ENCODE data around the gene DRICH1. TPM values are rescaled to one million over a fixed set of nuclear protein-coding genes. Genes with fewer than 3 reads are reported as not detected.
"Not testable (repeated sequence)": the region's sequence is repeated elsewhere in the genome, so short reads cannot be mapped to it uniquely, and the experiment has no call there.

Gene DRICH1
- total and polyA plus RNA-seq, 7 donors = 0.50 to 0.83 TPM; not detected in 5

DNA sequence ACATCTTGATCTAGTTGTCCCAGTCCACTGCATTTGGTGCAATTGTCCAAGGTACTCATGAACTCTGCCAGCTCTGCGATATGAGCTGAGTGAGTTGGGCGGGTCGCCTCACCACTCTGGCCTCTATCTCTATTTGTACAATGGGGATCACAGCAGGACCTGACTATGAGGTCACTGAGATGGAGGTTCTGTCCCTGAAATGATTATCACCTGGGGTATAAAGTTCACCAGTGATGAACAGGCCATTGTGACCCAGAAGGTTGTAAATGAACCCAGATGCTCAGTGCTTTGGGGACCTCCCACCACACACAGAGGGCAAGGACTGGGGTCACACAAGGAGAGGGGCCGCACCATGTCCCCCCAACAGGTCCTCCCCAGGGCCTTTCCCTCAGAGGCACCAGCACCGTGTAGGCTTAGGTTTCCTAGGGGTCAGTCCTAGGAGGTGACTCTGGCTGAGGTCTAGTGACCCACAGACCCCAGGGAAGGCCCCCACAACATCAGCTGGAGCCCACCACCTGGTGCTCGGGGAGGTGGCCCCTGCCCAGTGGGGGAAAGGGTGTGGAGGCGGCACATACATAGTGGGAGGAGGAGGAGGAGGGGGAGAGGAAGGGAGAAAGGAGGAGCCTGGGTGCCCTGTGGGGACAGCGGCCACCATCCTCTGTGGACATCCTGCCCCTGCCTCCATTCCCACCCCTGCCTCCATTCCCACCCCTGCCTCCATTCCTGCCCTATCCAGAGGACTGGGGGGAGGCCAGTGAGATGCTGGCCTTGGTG, 27.0 kb downstream of the DRICH1 start:
- no peaks in the 10 kb centered on the region for H3K27me3 ChIP-seq
- no peak overlapping the region for H3K4me3 ChIP-seq
- no peaks in the 10 kb centered on the region for H3K9me3 ChIP-seq
- intact Hi-C loops (cut with DNase I) = no loop called here
- H3K4me1 ChIP-seq = no peaks in the 10 kb centered on the region
- DNase-seq = no peak
- no peak for TF ChIP-seq POLR2A (IDR thresholded peaks at IDR 0.05)
- TF ChIP-seq POLR2AphosphoS5 (IDR thresholded peaks at IDR 0.05) = no peak
- TF ChIP-seq, protein P1, sequence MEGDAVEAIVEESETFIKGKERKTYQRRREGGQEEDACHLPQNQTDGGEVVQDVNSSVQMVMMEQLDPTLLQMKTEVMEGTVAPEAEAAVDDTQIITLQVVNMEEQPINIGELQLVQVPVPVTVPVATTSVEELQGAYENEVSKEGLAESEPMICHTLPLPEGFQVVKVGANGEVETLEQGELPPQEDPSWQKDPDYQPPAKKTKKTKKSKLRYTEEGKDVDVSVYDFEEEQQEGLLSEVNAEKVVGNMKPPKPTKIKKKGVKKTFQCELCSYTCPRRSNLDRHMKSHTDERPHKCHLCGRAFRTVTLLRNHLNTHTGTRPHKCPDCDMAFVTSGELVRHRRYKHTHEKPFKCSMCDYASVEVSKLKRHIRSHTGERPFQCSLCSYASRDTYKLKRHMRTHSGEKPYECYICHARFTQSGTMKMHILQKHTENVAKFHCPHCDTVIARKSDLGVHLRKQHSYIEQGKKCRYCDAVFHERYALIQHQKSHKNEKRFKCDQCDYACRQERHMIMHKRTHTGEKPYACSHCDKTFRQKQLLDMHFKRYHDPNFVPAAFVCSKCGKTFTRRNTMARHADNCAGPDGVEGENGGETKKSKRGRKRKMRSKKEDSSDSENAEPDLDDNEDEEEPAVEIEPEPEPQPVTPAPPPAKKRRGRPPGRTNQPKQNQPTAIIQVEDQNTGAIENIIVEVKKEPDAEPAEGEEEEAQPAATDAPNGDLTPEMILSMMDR (IDR thresholded peaks at IDR 0.05) = no peak
- TF ChIP-seq EP300 (IDR thresholded peaks at IDR 0.05) = no peak
- no peaks in the 10 kb centered on the region for H3K36me3 ChIP-seq
- H3K27ac ChIP-seq = no peak overlapping the region
- WGBS, 2 donors = 69 to 84% methylated on average over 8 of the region's 8 CpGs

DNA sequence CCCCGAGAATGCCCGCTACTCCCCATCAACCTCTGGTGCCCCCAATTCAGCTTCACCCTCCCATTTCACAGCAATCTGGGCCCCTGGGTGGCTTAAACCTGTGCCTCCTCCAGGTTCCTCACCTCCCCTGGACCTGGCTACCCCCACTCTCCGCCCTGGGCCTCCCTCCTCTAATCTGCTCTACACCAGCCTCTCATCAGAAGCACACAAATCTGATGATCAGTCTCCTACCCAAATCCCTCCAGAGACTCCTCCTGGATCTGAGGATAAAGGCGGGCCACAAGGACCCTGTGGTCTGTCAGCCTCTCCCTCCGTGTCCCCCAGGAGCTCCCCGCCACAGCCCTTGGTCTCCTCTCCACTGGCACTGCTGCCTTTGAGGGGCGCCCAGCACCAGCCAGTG, 28.9 kb downstream of the DRICH1 start:
- 89 to 93% methylated on average over 7 of the region's 7 CpGs for WGBS, 2 donors

GRCh38 chr22:23598805-23599518, 33.2 kb downstream of the DRICH1 start:
- intact Hi-C loops (cut with DNase I) = no loop called here
- WGBS, 2 donors = 95% methylated on average over 9 of the region's 9 CpGs
- no peak for TF ChIP-seq EP300 (IDR thresholded peaks at IDR 0.05)
- no peak for TF ChIP-seq POLR2A (IDR thresholded peaks at IDR 0.05)
- TF ChIP-seq, protein P1 (IDR thresholded peaks at IDR 0.05) = no peak
- TF ChIP-seq POLR2AphosphoS5 (IDR thresholded peaks at IDR 0.05) = no peak
- H3K36me3 ChIP-seq = no peaks in the 10 kb centered on the region
- H3K9me3 ChIP-seq = no peaks in the 10 kb centered on the region
- H3K4me1 ChIP-seq = no peaks in the 10 kb centered on the region
- no peak for DNase-seq
- no peak overlapping the region for H3K27ac ChIP-seq
- no peak overlapping the region for H3K4me3 ChIP-seq
- no peaks in the 10 kb centered on the region for H3K27me3 ChIP-seq

More for the DNA sequence above, 28.9 kb downstream of the DRICH1 start:
- Histone ChIP-seq H3K4me1 (no peaks in the 10 kb centered on the region), H3K4me3 (no peak overlapping the region), H3K36me3 (no peaks in the 10 kb centered on the region), H3K9me3 (no peaks in the 10 kb centered on the region), H3K27ac (no peak overlapping the region), H3K27me3 (no peaks in the 10 kb centered on the region)
- intact Hi-C loops (cut with DNase I) = no loop called here
- TF ChIP-seq POLR2A (IDR thresholded peaks at IDR 0.05) (no peak), EP300 (IDR thresholded peaks at IDR 0.05) (no peak), POLR2AphosphoS5 (IDR thresholded peaks at IDR 0.05) (no peak)
- TF ChIP-seq, protein P1 (IDR thresholded peaks at IDR 0.05) = no peak
- DNase-seq = no peak

DNA sequence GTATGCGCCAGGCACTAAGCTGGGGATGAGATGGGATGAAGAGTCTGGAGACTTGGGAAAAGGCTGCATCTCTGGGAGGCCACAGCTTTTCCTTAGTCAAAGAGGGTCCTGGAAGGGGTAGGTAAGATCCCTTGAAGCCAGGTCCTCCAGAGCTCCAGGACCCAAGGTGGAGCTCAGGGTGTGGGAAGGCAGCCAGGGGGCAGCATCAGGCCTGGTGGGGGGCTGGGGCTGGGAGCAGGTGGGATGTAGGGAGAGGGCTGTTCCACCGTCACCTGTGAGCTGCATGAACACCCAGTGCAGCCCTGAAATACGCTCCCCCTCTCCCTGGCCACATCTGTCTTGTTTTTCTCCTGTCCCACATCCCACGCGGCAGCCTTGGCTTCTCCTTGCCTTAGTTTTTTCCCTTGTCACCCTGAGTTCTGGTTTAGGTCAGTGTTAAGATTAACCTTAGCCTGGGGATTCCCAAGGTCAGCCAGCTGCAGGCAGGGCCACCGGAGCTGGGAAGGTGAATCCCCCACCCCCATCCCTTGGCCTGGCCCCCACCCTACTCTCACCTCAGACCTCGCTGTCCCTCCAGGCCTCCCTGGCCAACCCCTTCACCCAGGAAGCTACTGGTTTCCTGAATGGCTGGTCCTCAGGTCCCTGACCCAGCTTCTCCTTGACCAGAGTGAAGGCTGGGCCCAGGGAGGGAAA, 34.4 kb downstream of the DRICH1 start:
- H3K4me1 ChIP-seq; H3K27me3 ChIP-seq; H3K9me3 ChIP-seq; DNase-seq; H3K4me3 ChIP-seq; H3K36me3 ChIP-seq; intact Hi-C loops (cut with DNase I); H3K27ac ChIP-seq: not testable (repeated sequence)
- WGBS, 2 donors = 76% methylated on average over 5 of the region's 7 CpGs

GRCh38 chr22:23595904-23596303, 36.2 kb downstream of the DRICH1 start:
- H3K4me1 ChIP-seq, H3K36me3 ChIP-seq: not testable (repeated sequence)
- 47% methylated on average over 6 of the region's 6 CpGs for WGBS, 2 donors

More at GRCh38 chr22:23595904-23596303, 36.2 kb downstream of the DRICH1 start:
- H3K4me3 ChIP-seq; intact Hi-C loops (cut with DNase I); H3K9me3 ChIP-seq; H3K27ac ChIP-seq; DNase-seq; H3K27me3 ChIP-seq: not testable (repeated sequence)

Data from sigmoid colon (tissue), 7 donors.